ENCODE results near the gene PTPRB. TPM values are rescaled to one million over a fixed set of nuclear protein-coding genes. Genes with fewer than 3 reads are reported as not detected.

PTPRB gene
- total RNA-seq, 6 donors from 2014 or later, result 68.8 to 113 (median 80.8) TPM

DNA sequence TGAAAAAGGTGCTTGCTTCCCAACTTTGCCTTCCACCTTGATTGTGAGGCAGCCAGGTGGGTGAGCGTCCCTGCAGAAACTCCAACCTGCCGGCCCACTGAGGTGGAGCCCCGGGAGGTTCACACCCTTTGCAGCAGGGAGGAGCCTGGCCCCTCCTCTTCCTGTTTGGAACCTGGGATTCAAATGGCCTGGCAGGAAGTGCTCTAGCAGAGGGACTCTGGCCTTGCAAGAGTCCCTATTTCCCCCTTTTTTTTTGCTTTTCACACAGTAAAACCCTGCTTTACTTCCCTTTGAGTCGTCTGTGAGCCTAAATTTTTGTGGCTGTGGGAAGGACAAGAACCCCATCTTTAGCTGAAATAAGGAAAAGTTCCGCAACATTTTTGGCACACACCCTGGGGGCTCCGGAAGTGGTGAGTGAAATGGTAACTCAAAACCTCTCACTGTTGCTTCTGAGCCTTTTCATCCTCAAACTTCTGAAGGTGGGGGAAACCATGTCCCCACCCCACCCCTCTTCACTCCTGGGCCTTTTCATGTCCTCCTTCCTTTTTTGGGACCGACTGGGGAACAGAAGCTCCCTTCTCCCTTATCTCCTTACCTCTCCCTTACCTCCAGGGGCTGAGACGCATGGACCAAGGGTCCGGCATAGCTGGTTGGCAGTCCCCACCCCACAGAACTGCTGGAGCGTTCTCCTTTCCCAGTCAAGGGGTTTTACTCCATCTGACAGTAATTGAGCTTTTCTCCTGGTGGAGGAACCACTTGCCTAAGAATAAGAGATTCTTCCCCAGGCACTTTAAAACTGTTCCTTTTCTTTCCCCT is 169.1 kb downstream of the PTPRB start:
- Histone ChIP-seq H3K4me3 (no peak overlapping the region), H3K9me3 (peaks cover 0 to 6% (median 4%) of the 10 kb centered on the region in 4 donors), H3K27me3 (no peaks in the 10 kb centered on the region), H3K27ac (no peak overlapping the region), H3K36me3 (no peaks in the 10 kb centered on the region), H3K4me1 (no peaks in the 10 kb centered on the region)
- ATAC-seq (ENCODE audit: low FRiP score in 2 of 2) (peak in 1 of 2 donors; percentile 51), DNase-seq (no peak)
- WGBS, 2 donors, result 72 to 83% methylated on average over 10 of the region's 10 CpGs
- TF ChIP-seq POLR2AphosphoS5 (IDR thresholded peaks at IDR 0.05) (no peak), EP300 (IDR thresholded peaks at IDR 0.05) (no peak), POLR2A (IDR thresholded peaks at IDR 0.05) (no peak)
- TF ChIP-seq, protein P1, sequence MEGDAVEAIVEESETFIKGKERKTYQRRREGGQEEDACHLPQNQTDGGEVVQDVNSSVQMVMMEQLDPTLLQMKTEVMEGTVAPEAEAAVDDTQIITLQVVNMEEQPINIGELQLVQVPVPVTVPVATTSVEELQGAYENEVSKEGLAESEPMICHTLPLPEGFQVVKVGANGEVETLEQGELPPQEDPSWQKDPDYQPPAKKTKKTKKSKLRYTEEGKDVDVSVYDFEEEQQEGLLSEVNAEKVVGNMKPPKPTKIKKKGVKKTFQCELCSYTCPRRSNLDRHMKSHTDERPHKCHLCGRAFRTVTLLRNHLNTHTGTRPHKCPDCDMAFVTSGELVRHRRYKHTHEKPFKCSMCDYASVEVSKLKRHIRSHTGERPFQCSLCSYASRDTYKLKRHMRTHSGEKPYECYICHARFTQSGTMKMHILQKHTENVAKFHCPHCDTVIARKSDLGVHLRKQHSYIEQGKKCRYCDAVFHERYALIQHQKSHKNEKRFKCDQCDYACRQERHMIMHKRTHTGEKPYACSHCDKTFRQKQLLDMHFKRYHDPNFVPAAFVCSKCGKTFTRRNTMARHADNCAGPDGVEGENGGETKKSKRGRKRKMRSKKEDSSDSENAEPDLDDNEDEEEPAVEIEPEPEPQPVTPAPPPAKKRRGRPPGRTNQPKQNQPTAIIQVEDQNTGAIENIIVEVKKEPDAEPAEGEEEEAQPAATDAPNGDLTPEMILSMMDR (IDR thresholded peaks at IDR 0.05), result no peak

DNA sequence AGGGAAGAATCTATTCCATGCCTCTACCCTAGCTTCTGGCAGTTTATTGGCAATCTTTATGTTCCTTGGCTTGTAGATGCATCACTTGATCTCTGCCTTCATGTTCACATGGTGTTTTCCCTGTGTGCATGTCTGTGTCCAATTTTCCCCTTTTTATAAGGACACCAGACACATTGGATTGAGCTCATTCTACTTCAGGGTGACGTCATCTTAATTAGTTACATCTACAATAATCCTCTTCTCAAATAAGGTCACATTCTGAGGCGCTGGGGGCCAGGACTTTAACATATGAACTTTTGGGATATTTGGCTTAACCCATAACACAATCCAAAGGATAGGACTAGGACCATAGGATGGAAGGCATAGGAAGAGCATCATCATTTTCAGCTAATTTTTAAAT is 169.8 kb downstream of the PTPRB start:
- WGBS, 2 donors, result 93 to 96% methylated on average over 2 of the region's 2 CpGs

DNA sequence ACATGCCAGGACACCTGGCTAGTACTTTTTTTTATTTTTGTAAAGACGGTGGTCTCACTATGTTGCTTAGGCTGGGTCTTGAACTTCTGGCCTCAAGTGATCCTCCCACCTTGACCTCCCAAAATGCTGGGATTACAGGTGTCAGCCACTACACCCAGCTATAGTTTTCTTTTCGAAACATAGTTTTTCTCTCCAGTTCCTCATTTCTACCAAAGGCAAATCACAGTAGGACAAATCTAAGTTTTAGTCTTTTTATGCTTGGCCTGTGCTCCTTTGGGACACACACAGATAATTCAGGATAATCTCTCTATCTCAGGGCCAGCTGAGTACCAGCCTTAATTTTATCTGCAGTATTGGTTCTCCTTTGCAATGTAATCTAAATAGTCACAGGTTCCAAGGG is 170.5 kb downstream of the PTPRB start:
- no peaks in the 10 kb centered on the region for H3K36me3 ChIP-seq
- 93 to 95% methylated on average over 2 of the region's 2 CpGs for WGBS, 2 donors
- no peak for ATAC-seq (ENCODE audit: low FRiP score in 2 of 2)

More for the DNA sequence above, 169.8 kb downstream of the PTPRB start:
- no peak overlapping the region for H3K27ac ChIP-seq
- no peaks in the 10 kb centered on the region for H3K36me3 ChIP-seq
- peaks cover 0 to 6% (median 4%) of the 10 kb centered on the region in 4 donors for H3K9me3 ChIP-seq
- H3K4me1 ChIP-seq, result no peaks in the 10 kb centered on the region
- ATAC-seq (ENCODE audit: low FRiP score in 2 of 2), result no peak
- no peak overlapping the region for H3K4me3 ChIP-seq
- H3K27me3 ChIP-seq, result no peaks in the 10 kb centered on the region
- DNase-seq, result no peak
- TF ChIP-seq POLR2AphosphoS5 (IDR thresholded peaks at IDR 0.05) (no peak), POLR2A (IDR thresholded peaks at IDR 0.05) (no peak), EP300 (IDR thresholded peaks at IDR 0.05) (no peak)
- TF ChIP-seq, protein P1 (IDR thresholded peaks at IDR 0.05), result no peak

More for the DNA sequence above, 170.5 kb downstream of the PTPRB start:
- no peak overlapping the region for H3K27ac ChIP-seq
- DNase-seq, result no peak
- H3K4me3 ChIP-seq, result no peak overlapping the region
- H3K27me3 ChIP-seq, result no peaks in the 10 kb centered on the region
- peaks cover 0 to 6% (median 4%) of the 10 kb centered on the region in 4 donors for H3K9me3 ChIP-seq
- TF ChIP-seq POLR2A (IDR thresholded peaks at IDR 0.05), result no peak
- TF ChIP-seq, protein P1 (IDR thresholded peaks at IDR 0.05), result no peak
- TF ChIP-seq EP300 (IDR thresholded peaks at IDR 0.05), result no peak
- no peak for TF ChIP-seq POLR2AphosphoS5 (IDR thresholded peaks at IDR 0.05)
- no peaks in the 10 kb centered on the region for H3K4me1 ChIP-seq
